ENCODE measurements around the gene CRYZL1.

- TF ChIP-seq CTCF (IDR thresholded peaks at IDR 0.05): no peak
- TF ChIP-seq POLR2A (IDR thresholded peaks at IDR 0.05): no peak
Measured at GRCh38 chr21:33650230-33650629, 8.7 kb upstream of the CRYZL1 start.
